Posterior cingulate gyrus (tissue), 11 donors: ENCODE measurements around the gene XYLT1.
"Not testable (repeated sequence)": the region's sequence is repeated elsewhere in the genome, so short reads cannot be mapped to it uniquely, and the experiment has no call there.

Source experiments
- DNase-seq, 10 donors: peaks; one replicate each; pipeline versions ENCODE4 v3.0.0 to v3.0.0-alpha.2; 2020 to 2021; ENCODE audit warnings: mixed read lengths in 3 of 10
- intact Hi-C: fragments of 100-400 bp; cut with DNase I; formaldehyde crosslinking; loops from one replicate; pipeline ENCODE4 v1.15.1; 2023

XYLT1 gene

GRCh38 chr16:17488506-17488905 lies 17.7 kb upstream of the XYLT1 start:
- intact Hi-C loops, result no loop called here

GRCh38 chr16:17483351-17483750 lies 12.6 kb upstream of the XYLT1 start:
- intact Hi-C loops, result no loop called here
- no peak for DNase-seq

More at GRCh38 chr16:17488506-17488905, 17.7 kb upstream of the XYLT1 start:
- no peak for DNase-seq

GRCh38 chr16:17482341-17482740 lies 11.6 kb upstream of the XYLT1 start:
- DNase-seq, intact Hi-C loops: not testable (repeated sequence)

GRCh38 chr16:17481736-17482135 lies 11.0 kb upstream of the XYLT1 start:
- intact Hi-C loops, result no loop called here
- DNase-seq, result no peak

GRCh38 chr16:17477260-17477545 lies 6.4 kb upstream of the XYLT1 start:
- DNase-seq, intact Hi-C loops: not testable (repeated sequence)

- peak in 6 of 10 donors; percentile 30 to 88 (median 66) for DNase-seq
- intact Hi-C loops, result no loop called here
Measured at GRCh38 chr16:17476414-17477259, 5.9 kb upstream of the XYLT1 start.

- intact Hi-C loops, result no loop called here
- no peak for DNase-seq
Measured at GRCh38 chr16:17475104-17475503, 4.3 kb upstream of the XYLT1 start.

- DNase-seq, result no peak
- intact Hi-C loops, result loop anchor here (5.0 kb wide), 1 partner anchor 617 kb away; no protein-coding TSS in a partner anchor
Measured at GRCh38 chr16:17474572-17474971, 3.8 kb upstream of the XYLT1 start.

GRCh38 chr16:17474037-17474436 lies 3.3 kb upstream of the XYLT1 start:
- intact Hi-C loops, result loop anchor here (5.0 kb wide), 1 partner anchor 617 kb away; no protein-coding TSS in a partner anchor
- no peak for DNase-seq

GRCh38 chr16:17471719-17472461 lies 1.1 kb upstream of the XYLT1 start:
- intact Hi-C loops, result loop anchor here (5.0 kb wide), 1 partner anchor 615 kb away; no protein-coding TSS in a partner anchor

GRCh38 chr16:17470182-17470907 lies 415 bp downstream of the XYLT1 start:
- intact Hi-C loops, result loop anchor here (5.0 kb wide), 1 partner anchor 613 kb away; no protein-coding TSS in a partner anchor
- peak in 3 of 10 donors; percentile 17 to 86 (median 74) for DNase-seq

More at GRCh38 chr16:17471719-17472461, 1.1 kb upstream of the XYLT1 start:
- DNase-seq, result no peak

GRCh38 chr16:17469741-17470181 lies 999 bp downstream of the XYLT1 start:
- DNase-seq, result peak in 5 of 10 donors; percentile 17 to 87 (median 19)
- intact Hi-C loops, result loop anchor here (5.0 kb wide), 2 partner anchors 52 to 612 kb away; no protein-coding TSS in a partner anchor

GRCh38 chr16:17469011-17469740 lies 1.6 kb downstream of the XYLT1 start:
- DNase-seq, result no peak
- intact Hi-C loops, result loop anchor here (5.0 kb wide), 1 partner anchor 52 kb away; no protein-coding TSS in a partner anchor

GRCh38 chr16:17468611-17469010 lies 2.1 kb downstream of the XYLT1 start:
- DNase-seq, result no peak
- intact Hi-C loops, result loop anchor here (1.0 to 5.0 kb wide), 2 partner anchors 51 to 190 kb away; no protein-coding TSS in a partner anchor

GRCh38 chr16:17467923-17468540 lies 2.7 kb downstream of the XYLT1 start:
- intact Hi-C loops, result loop anchor here (1.0 to 5.0 kb wide), 2 partner anchors 51 to 190 kb away; no protein-coding TSS in a partner anchor
- peak; percentile 68 to 97 (median 85) for DNase-seq

GRCh38 chr16:17466876-17467275 lies 3.9 kb downstream of the XYLT1 start:
- no peak for DNase-seq
- intact Hi-C loops, result loop anchor here (5.0 kb wide), 1 partner anchor 50 kb away; no protein-coding TSS in a partner anchor

- intact Hi-C loops, result loop anchor here (5.0 kb wide), 1 partner anchor 48 kb away; no protein-coding TSS in a partner anchor
- no peak for DNase-seq
Measured at GRCh38 chr16:17465460-17465859, 5.3 kb downstream of the XYLT1 start.

- no peak for DNase-seq
- intact Hi-C loops, result no loop called here
Measured at GRCh38 chr16:17463335-17463734, 7.4 kb downstream of the XYLT1 start.
